ENCODE measurements around the gene SH3PXD2A.

- TF ChIP-seq REST (tag by site-specific recombination; IDR thresholded peaks at IDR 0.05), result no peak
- no peak for TF ChIP-seq RBAK (tag by site-specific recombination; IDR thresholded peaks at IDR 0.05)
- TF ChIP-seq ZBTB21 (tag by site-specific recombination; IDR thresholded peaks at IDR 0.05), result no peak
- no peak for TF ChIP-seq ZNF76 (tag by site-specific recombination; IDR thresholded peaks at IDR 0.05; ENCODE audit: borderline replicate concordance, low read depth)
- no peak for TF ChIP-seq ZNF513 (tag by site-specific recombination; IDR thresholded peaks at IDR 0.05)
- TF ChIP-seq CTCF (tag by site-specific recombination; IDR thresholded peaks at IDR 0.05), result peak; percentile 28
- no peak for TF ChIP-seq ZNF768 (tag by site-specific recombination; IDR thresholded peaks at IDR 0.05)
- no peak; the same call in 1 of the 2 replicates for TF ChIP-seq KLF10 (tag by site-specific recombination; IDR thresholded peaks at IDR 0.05)
- TF ChIP-seq PBX3 (CRISPR knock-in tag; IDR thresholded peaks at IDR 0.05), result no peak
- TF ChIP-seq ZNF394 (tag by site-specific recombination; IDR thresholded peaks at IDR 0.05; ENCODE audit: borderline replicate concordance), result no peak
- TF ChIP-seq ZNF423 (tag by site-specific recombination; IDR thresholded peaks at IDR 0.05), result no peak
- no peak for TF ChIP-seq ZNF354C (tag by site-specific recombination; IDR thresholded peaks at IDR 0.05; ENCODE audit: borderline replicate concordance, low read depth)
- no peak for TF ChIP-seq ZSCAN5A (tag by site-specific recombination; IDR thresholded peaks at IDR 0.05)
Measured at GRCh38 chr10:103555325-103555649, 300.1 kb downstream of the SH3PXD2A start.
